Subcutaneous abdominal adipose tissue (tissue), 5 donors: ENCODE measurements around the gene NEK6.
A peak's percentile ranks its signal among the peaks of the same experiment; 100 is the strongest.

Experiments
- H3K27ac ChIP-seq: one replicate; pipeline ENCODE4 v1.7.0; 2013; ENCODE audit warnings: low read depth, mild to moderate bottlenecking, inconsistent platforms, low read length, moderate library complexity
- H3K27me3 ChIP-seq, 5 donors: one replicate each; pipeline ENCODE4 v1.7.0; 2013; ENCODE audit warnings: low read length in 5 of 5, inconsistent platforms in 1 of 5; ENCODE audit not compliant: control insufficient read depth in 5 of 5, insufficient read depth in 4 of 5
- H3K36me3 ChIP-seq, 5 donors: one replicate each; pipeline ENCODE4 v1.7.0; 2013; ENCODE audit warnings: low read length in 5 of 5; ENCODE audit not compliant: control insufficient read depth in 5 of 5, insufficient read depth in 5 of 5
- H3K4me1 ChIP-seq, 5 donors: one replicate each; pipeline ENCODE4 v1.7.0; 2013; ENCODE audit warnings: low read length in 5 of 5, mild to moderate bottlenecking in 3 of 5, moderate library complexity in 1 of 5; ENCODE audit not compliant: control insufficient read depth in 5 of 5, insufficient read depth in 5 of 5
- H3K4me3 ChIP-seq, 5 donors: one replicate each; pipeline ENCODE4 v1.7.0; 2013; ENCODE audit warnings: low read length in 5 of 5, low read depth in 1 of 5
- H3K9ac ChIP-seq, 5 donors: one replicate each; pipeline ENCODE4 v1.7.0; 2013; ENCODE audit warnings: low read length in 5 of 5, mild to moderate bottlenecking in 4 of 5, moderate library complexity in 3 of 5
- H3K9me3 ChIP-seq, 5 donors: one replicate each; pipeline ENCODE4 v1.7.0; 2013; ENCODE audit warnings: low read length in 5 of 5; ENCODE audit not compliant: control insufficient read depth in 5 of 5
- donor health status: healthy.
- donor health status: healthy.
- donor health status: healthy.
- donor health status: healthy.
- donor health status: healthy.

Gene NEK6

DNA sequence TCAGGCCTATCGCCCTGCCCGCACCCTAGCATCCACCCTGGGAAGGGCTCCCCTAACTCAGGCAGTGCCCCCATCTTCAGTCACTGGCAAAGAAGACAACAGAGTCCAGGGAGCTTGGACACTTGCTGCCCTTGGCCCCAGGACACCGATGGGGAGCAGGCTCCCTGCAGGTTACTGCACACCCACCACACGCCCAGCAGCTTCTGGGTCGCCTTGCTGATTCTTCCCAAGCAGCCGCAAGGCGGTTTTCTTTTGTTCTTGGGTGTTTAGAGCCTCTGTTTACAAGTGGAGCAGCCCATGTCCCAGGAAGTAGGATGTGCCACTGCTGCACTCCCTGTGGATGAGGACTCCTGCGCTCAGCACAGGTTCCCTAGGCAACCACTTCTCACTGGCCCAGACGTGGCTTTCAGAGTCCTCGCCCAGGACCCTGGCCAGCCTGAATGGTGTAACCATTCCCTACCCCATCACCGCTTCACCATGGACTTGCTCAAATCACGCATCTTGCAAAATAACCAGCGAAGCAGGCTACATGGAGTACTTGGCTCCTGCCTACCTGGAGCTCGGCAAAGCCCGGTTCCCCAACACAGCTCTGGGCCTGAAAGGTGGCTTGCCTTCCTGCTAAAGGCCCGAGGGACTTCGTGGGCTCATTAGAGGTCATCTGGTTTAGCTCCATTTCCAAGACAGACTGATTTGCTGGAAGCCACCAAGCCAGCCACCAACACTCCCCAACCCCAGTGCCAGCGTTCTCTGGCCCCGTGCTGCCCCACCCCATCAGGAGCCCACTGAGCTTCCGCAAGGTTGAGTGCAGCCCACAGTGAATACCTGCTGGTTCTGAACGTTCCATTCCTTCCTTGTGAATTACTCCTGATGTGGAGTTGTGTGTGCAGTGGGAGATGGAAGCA lies 97.5 kb downstream of the NEK6 start:
- no peaks in the 10 kb centered on the region for H3K27me3 ChIP-seq
- no peak overlapping the region for H3K27ac ChIP-seq
- H3K9ac ChIP-seq = no peak overlapping the region
- peaks cover 0 to 18% (median 12%) of the 10 kb centered on the region in 5 donors for H3K4me1 ChIP-seq
- no peaks in the 10 kb centered on the region for H3K9me3 ChIP-seq
- peaks cover 8 to 85% (median 66%) of the 10 kb centered on the region in 5 donors for H3K36me3 ChIP-seq
- H3K4me3 ChIP-seq = no peak overlapping the region

DNA sequence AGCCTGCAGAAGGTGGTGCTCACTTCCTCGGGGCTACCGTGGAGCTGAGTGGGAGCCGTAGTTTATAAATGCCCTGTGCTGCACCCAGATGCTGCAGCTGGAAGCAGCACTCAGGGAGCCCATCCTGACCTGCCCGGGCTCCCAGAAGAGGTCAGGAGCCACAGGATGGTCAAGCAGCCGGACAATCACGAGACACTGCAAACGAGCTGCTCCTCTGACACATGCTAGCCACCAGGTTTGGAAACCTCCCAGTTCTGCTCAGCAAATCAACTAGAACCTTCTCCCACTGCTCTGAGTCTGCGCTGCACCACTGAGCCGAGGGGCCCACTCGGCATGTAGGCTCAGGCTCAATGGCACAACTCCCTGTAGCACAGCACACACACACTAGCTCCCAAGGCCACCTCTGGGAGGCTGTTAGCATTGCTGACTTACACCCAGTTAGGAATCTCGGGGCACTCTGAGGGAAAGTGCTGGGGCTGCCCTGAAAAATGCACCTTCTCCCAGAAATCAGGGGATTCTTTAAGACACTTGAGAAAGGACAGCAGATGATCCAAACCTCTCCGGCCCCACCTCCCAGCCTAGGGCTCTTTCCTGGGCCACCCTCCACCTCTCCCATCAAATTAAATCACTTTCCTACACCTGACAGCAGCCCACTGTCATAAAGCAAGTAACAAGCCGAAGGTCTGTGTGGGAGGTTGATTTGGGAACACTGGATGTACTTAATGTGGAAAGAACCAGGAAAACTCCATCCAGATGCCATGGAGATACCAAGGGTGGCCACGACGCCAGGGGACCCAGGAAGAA lies 98.4 kb downstream of the NEK6 start:
- Histone ChIP-seq H3K9me3 (no peaks in the 10 kb centered on the region), H3K36me3 (peaks cover 8 to 76% (median 59%) of the 10 kb centered on the region in 5 donors), H3K4me3 (no peak overlapping the region), H3K27me3 (no peaks in the 10 kb centered on the region), H3K9ac (no peak overlapping the region), H3K4me1 (peaks cover 0 to 18% (median 12%) of the 10 kb centered on the region in 5 donors), H3K27ac (no peak overlapping the region)

DNA sequence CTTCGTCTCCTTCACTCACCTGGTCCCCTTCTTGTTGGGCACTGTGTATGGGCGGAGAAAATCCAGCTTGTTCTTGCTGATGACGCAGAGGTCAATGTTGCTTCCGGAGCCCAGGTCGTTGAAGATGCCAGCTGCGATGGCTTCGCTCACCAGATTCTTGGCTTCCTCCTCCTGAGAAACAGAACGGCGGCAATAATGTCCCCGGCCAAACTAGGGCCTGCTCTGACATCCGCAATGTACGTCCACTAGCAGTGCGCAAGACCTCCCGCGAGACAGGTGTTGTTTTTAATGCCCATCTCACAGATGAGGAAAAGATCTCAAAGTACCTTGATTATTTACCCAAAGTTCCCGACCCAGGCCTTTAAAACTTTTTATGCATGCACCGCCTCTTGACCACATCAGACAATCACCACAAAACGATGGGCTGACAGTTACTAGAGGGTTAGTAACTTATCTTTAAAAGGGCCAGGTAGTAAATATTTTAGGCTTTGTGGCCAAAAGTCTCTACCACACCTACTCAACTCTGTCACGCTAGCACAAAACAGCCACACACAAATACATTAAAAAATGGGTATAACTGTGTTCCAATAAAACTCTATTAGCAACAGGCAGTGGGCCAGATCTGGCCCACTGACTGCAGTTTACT lies 99.1 kb downstream of the NEK6 start:
- no peaks in the 10 kb centered on the region for H3K27me3 ChIP-seq
- no peak overlapping the region for H3K27ac ChIP-seq
- H3K9me3 ChIP-seq = no peaks in the 10 kb centered on the region
- peaks cover 0 to 18% (median 12%) of the 10 kb centered on the region in 5 donors for H3K4me1 ChIP-seq
- H3K9ac ChIP-seq = no peak overlapping the region
- H3K4me3 ChIP-seq = no peak overlapping the region
- peaks cover 4 to 69% (median 51%) of the 10 kb centered on the region in 5 donors for H3K36me3 ChIP-seq

DNA sequence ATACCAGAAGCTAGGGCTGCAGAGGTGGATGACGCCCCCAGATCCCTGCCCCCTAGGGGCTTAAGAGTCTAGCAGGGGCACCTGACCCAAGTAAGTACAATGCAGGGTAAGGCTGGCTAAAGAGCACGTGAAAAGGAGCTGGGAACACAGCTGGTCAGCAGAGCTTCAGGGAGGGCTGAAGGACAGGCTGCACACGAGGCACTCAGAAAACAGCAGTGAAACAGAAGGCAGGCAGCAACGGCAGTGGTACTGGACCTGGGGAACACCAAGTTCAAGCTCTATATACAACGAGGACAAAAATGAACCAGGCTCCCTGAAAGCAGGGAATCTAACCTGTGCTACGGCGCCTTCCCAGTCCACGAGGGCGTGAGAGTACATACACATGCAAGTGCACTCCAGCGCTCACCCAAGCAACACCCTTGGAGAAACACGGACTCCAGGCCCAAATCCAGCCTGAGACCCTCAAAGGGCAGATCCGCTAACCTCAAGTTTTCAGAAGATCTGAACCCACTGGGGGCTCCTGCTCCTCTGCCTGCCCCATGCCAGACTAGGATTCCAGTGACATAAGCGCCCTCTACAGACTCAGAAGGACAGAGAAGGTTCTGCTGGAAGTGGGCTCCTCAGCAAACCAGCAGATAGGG lies 100.1 kb downstream of the NEK6 start:
- no peak overlapping the region for H3K4me3 ChIP-seq
- no peak overlapping the region for H3K27ac ChIP-seq
- H3K36me3 ChIP-seq = peaks cover 4 to 59% (median 42%) of the 10 kb centered on the region in 5 donors
- H3K9ac ChIP-seq = peak overlapping the region in 1 of 5 donors; percentile 16
- no peaks in the 10 kb centered on the region for H3K27me3 ChIP-seq
- no peaks in the 10 kb centered on the region for H3K9me3 ChIP-seq
- peaks cover 0 to 18% (median 12%) of the 10 kb centered on the region in 5 donors for H3K4me1 ChIP-seq

DNA sequence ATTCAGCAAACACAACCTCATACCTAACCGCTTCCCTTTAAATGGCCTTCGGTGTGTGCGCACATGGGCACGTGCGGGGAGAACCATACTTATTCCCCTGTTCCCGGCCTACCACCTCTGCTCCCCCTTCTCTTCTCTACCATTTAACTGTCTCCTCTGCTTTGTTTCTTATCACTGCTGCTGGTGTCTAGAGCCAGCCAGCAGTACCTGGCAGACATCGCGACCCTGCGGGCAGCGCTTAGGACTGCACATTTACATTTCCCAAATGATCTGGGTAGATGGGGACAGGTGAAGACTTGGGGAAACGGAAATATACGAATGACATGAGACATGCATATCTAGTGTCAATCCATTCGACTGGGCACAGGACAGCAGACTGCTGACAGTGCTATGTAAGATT lies 100.9 kb downstream of the NEK6 start:
- H3K4me3 ChIP-seq = no peak overlapping the region
- no peaks in the 10 kb centered on the region for H3K27me3 ChIP-seq
- no peak overlapping the region for H3K27ac ChIP-seq
- no peak overlapping the region for H3K9ac ChIP-seq
- H3K9me3 ChIP-seq = no peaks in the 10 kb centered on the region
- peaks cover 4 to 59% (median 34%) of the 10 kb centered on the region in 5 donors for H3K36me3 ChIP-seq
- peaks cover 0 to 18% (median 12%) of the 10 kb centered on the region in 5 donors for H3K4me1 ChIP-seq

DNA sequence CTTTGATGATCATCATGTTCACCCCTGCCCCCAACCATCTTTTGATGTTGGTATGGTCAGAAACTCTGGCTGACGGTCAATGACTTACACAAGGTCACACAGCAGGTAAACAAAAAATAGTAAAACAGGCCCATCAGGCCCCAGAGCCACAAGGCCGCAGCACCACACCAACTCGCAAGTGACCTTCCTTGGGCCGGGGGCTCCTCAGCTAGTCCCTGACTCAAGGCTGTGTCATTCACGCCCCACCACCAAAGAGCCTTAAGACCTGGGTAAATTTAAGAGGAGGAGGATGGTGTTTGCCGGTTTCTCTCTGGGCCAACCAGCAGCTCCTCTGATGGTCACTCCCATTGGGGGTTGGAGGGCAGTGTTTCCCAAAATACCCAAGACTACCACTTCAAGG lies 101.7 kb downstream of the NEK6 start:
- H3K4me3 ChIP-seq = no peak overlapping the region
- H3K4me1 ChIP-seq = peaks cover 0 to 11% (median 5%) of the 10 kb centered on the region in 5 donors
- H3K9ac ChIP-seq = no peak overlapping the region
- H3K27ac ChIP-seq = no peak overlapping the region
- no peaks in the 10 kb centered on the region for H3K27me3 ChIP-seq
- H3K9me3 ChIP-seq = no peaks in the 10 kb centered on the region
- H3K36me3 ChIP-seq = peaks cover 4 to 53% (median 32%) of the 10 kb centered on the region in 5 donors

DNA sequence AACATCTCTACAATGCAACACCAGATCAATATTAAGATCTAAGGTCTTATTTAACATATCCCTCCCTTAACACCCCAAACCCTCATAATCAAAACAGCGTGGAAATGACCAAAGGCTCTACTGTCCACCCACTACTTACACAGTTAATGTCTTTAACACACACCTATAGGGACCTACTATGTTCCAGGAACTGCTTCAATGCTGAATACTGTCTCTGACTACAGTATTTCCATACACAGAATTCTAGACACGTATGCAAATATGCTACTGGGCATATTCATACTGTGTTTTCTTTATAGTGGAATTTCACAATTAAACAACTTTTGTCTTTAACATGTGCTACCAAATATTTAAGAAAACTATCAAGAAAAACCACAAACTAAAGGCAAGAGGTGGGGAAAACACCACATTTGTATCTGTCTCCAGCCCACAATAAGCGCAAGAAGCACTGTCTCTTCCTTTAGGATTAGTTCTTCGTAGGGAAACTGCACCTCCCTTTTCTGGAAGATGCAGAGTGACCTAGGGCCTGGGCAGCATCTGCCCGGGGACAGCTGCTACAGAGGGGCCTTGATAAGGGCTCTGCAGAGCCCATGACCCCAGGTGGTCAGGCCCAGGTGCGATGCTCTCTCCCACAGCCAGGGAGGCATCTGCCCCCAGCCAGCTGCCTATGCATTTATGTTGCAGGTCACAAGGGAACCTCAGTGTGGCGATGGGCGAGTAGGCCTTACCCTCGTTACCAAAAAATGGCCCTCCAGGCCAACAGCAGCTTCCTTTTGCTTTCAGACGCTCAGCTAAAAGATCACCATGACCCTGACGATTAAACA lies 102.3 kb downstream of the NEK6 start:
- H3K4me3 ChIP-seq = no peak overlapping the region
- H3K36me3 ChIP-seq = peaks cover 4 to 46% (median 27%) of the 10 kb centered on the region in 5 donors
- H3K9ac ChIP-seq = no peak overlapping the region
- H3K27me3 ChIP-seq = no peaks in the 10 kb centered on the region
- peaks cover 0 to 11% (median 0%) of the 10 kb centered on the region in 5 donors for H3K4me1 ChIP-seq
- no peaks in the 10 kb centered on the region for H3K9me3 ChIP-seq
- no peak overlapping the region for H3K27ac ChIP-seq

DNA sequence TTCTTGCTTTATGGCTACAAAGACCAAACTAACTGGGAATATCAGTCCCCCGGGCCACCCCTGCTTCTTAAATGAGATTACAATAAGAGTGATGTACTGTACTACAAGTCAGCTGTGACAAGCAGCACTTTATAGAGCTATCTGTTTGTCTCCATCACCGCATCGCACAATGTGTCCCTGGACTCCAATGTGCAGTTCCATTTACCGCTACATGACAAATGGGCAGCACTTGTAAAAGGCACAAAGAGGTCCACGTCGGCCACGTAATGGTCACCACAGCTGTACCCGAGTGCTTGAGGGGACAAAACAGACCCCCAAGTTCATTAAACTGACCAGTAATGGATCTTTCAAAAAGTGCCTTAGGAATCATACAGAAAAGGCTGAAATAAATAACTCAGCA lies 103.4 kb downstream of the NEK6 start:
- Histone ChIP-seq H3K9me3 (no peaks in the 10 kb centered on the region), H3K4me1 (peaks cover 0 to 11% (median 0%) of the 10 kb centered on the region in 5 donors), H3K27ac (no peak overlapping the region), H3K4me3 (no peak overlapping the region), H3K27me3 (no peaks in the 10 kb centered on the region), H3K9ac (no peak overlapping the region), H3K36me3 (peaks cover 4 to 36% (median 19%) of the 10 kb centered on the region in 5 donors)
